Activated CD4-positive, alpha-beta T cell treated with anti-CD3 and anti-CD28 coated beads, Interleukin-2, amount 10 ng/mL, durations not matched to agents 24 days and 14 days (primary cell): ENCODE measurements around the gene ATAD5. TPM values are rescaled to one million over a fixed set of nuclear protein-coding genes. Genes with fewer than 3 reads are reported as not detected.
"Not testable (repeated sequence)": the region's sequence is repeated elsewhere in the genome, so short reads cannot be mapped to it uniquely, and the experiment has no call there.

Experiments
- DNase-seq: peaks from one replicate; pipeline ENCODE4 v3.0.0; 2022
- H3K27ac Mint-ChIP-seq: one replicate; pipeline ENCODE4 v1.8.0; 2022; ENCODE audit warnings: mild to moderate bottlenecking, mixed read lengths
- H3K27me3 Mint-ChIP-seq: one replicate; pipeline ENCODE4 v1.8.0; 2022; ENCODE audit warnings: mixed read lengths
- H3K36me3 Mint-ChIP-seq: one replicate; pipeline ENCODE4 v1.8.0; 2022; ENCODE audit warnings: low read depth, mild to moderate bottlenecking, mixed read lengths
- H3K4me1 Mint-ChIP-seq: one replicate; pipeline ENCODE4 v1.8.0; 2021; ENCODE audit warnings: mixed read lengths
- H3K4me3 Mint-ChIP-seq: one replicate; pipeline ENCODE4 v1.8.0; 2022; ENCODE audit warnings: mild to moderate bottlenecking, moderate library complexity, mixed read lengths
- H3K9me3 Mint-ChIP-seq: one replicate; pipeline ENCODE4 v1.8.0; 2021; ENCODE audit warnings: mixed read lengths
- intact Hi-C: fragments of 100-400 bp; cut with micrococcal nuclease; formaldehyde crosslinking; loops from one replicate; pipeline ENCODE4 v1.15.1; 2023
- total RNA-seq: library from RNA; stranded (reverse); gene quantifications from 2 replicates; pipeline ENCODE4 v1.2.3, GENCODE V29; 2022

The ATAD5 gene
- total RNA-seq, 1 donor from 2014 or later = 31.5 TPM

DNA sequence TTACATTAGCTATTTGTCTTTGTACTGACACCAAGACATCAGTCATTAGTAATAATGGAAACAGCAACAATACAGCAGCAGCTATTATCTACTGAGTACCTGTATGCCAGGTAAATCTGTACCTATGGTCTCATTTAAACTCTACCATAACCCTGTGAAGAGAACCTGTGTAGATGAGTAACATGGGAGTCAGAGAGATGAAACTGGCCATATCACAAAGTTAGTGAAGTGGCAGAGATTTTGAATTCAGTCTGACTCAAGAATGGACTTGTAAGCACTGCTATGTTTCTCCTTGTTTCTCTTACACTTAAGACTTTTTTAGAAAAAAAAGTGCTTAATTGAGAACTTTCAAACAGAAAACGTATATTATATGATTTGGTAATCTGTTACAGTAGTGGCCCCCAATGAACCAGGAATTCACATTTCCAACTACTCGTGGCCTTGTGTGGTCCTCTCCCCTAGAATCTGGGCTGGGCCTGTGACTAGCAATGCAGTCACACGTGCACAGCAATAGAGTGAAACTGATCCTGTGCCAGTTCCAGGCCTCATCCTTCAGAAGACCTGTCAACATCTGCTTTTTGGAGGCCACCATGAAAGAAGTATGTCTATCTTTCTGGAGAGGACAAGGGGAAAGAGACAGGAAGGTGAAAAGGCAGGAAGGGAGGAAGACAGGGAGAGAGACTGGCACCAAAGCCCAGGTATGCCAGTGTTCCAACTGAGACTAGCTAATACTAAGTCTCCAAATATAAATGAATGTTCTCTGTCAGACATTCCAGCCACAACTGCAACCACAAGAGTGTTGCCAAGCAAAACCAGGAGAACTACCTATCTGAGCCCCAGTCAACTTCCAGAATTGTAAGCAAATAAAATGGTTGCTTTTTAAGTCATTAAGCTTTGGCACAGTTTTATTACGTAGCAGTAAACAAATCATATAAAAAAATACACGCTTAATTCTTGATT is 19.3 kb upstream of the ATAD5 start:
- intact Hi-C loops = no loop called here
- H3K9me3 Mint-ChIP-seq = no peaks in the 10 kb centered on the region
- H3K27ac Mint-ChIP-seq = peak overlapping the region; percentile 87
- peaks cover 16% of the 10 kb centered on the region for H3K36me3 Mint-ChIP-seq
- peaks cover 44% of the 10 kb centered on the region for H3K4me1 Mint-ChIP-seq
- peak overlapping the region; percentile 39 for H3K4me3 Mint-ChIP-seq
- H3K27me3 Mint-ChIP-seq = no peaks in the 10 kb centered on the region
- DNase-seq = no peak

GRCh38 chr17:30814236-30814635 is 17.5 kb upstream of the ATAD5 start:
- DNase-seq, H3K4me3 Mint-ChIP-seq, H3K27me3 Mint-ChIP-seq, H3K27ac Mint-ChIP-seq, intact Hi-C loops, H3K9me3 Mint-ChIP-seq: not testable (repeated sequence)
- Mint-ChIP-seq H3K4me1 (peaks cover 42% of the 10 kb centered on the region), H3K36me3 (peaks cover 28% of the 10 kb centered on the region)

GRCh38 chr17:30814860-30815259 is 16.9 kb upstream of the ATAD5 start:
- DNase-seq, H3K27ac Mint-ChIP-seq, H3K27me3 Mint-ChIP-seq, H3K4me3 Mint-ChIP-seq, intact Hi-C loops, H3K9me3 Mint-ChIP-seq: not testable (repeated sequence)
- Mint-ChIP-seq H3K36me3 (peaks cover 22% of the 10 kb centered on the region), H3K4me1 (peaks cover 41% of the 10 kb centered on the region)

DNA sequence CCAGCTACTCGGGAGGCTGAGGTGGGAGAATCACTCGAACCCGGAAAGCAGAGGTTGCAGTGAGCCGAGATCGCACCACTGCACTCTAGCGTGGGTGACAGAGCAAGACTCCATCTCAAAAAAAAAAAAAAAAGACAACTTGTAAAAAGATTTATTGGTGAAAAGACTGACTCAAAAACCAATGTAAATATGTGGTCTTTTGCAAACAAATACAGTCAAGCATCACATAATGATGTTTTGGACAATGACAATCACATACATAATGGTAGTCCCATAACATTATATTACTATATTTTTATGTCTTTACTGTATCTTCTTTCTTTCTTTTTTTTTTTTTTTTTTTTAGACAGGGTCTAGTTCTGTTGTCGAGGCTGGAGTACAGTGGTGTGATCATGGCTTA is 15.6 kb upstream of the ATAD5 start:
- intact Hi-C loops = no loop called here
- peaks cover 42% of the 10 kb centered on the region for H3K4me1 Mint-ChIP-seq
- no peak overlapping the region for H3K4me3 Mint-ChIP-seq
- no peaks in the 10 kb centered on the region for H3K9me3 Mint-ChIP-seq
- no peak overlapping the region for H3K27ac Mint-ChIP-seq
- H3K27me3 Mint-ChIP-seq = no peaks in the 10 kb centered on the region
- H3K36me3 Mint-ChIP-seq = peaks cover 24% of the 10 kb centered on the region
- no peak for DNase-seq

GRCh38 chr17:30819971-30820705 is 11.6 kb upstream of the ATAD5 start:
- H3K36me3 Mint-ChIP-seq = peaks cover 28% of the 10 kb centered on the region
- intact Hi-C loops = loop anchor here (5.0 to 10.0 kb wide), 4 partner anchors 38 to 705 kb away; partner anchors contain the start of genes EVI2B and NSRP1
- H3K4me3 Mint-ChIP-seq = peak overlapping the region; percentile 94
- H3K27me3 Mint-ChIP-seq = no peaks in the 10 kb centered on the region
- H3K27ac Mint-ChIP-seq = peak overlapping the region; percentile 88
- H3K9me3 Mint-ChIP-seq = no peaks in the 10 kb centered on the region
- no peak for DNase-seq
- H3K4me1 Mint-ChIP-seq = peaks cover 44% of the 10 kb centered on the region

DNA sequence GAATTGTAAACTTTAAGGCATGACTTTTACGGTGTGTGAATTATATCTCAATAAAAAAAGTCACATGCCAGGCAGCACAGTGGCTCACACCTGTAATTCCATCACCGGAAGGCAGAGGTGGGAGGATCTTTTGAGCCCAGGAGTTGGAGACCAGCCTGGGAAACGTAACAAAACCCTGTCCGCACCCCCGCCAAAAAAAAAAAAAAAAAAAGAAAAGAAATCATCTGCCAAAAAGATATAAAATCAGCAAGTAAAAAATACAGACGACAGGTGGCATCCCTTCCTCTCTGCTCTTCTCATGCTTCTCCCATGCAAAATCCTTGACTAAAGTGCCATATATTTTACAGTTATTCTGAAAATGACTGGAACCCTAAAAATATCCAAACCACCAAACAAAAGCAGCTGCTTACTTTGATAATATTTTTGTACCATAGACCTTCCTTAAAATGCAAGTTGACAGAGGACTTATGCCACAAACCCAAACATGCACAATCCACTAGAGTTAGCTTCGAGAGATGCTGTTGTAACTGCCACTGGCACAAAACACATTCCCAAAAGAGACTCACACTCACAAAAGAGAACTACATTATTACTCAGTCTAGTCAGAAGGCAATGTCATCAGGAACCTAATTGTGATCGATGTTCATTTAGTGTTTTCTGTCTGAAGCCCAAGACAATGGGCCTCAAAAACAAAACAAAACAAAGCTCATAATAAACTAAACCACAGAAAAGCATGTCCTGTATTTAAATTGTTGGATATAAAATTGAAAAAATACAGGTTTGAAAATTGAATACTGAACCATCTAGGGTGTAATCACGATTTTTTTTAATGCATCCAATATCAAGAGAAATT is 9.7 kb upstream of the ATAD5 start:
- no peaks in the 10 kb centered on the region for H3K27me3 Mint-ChIP-seq
- intact Hi-C loops = loop anchor here (5.0 to 10.0 kb wide), 4 partner anchors 40 to 707 kb away; partner anchors contain the start of genes EVI2B and NSRP1
- DNase-seq = no peak
- H3K4me3 Mint-ChIP-seq = peak overlapping the region; percentile 94
- peaks cover 22% of the 10 kb centered on the region for H3K36me3 Mint-ChIP-seq
- peaks cover 43% of the 10 kb centered on the region for H3K4me1 Mint-ChIP-seq
- peak overlapping the region; percentile 88 for H3K27ac Mint-ChIP-seq
- no peaks in the 10 kb centered on the region for H3K9me3 Mint-ChIP-seq

- Mint-ChIP-seq H3K4me1 (peaks cover 42% of the 10 kb centered on the region), H3K36me3 (peaks cover 20% of the 10 kb centered on the region), H3K27ac (peak overlapping the region; percentile 88), H3K4me3 (peak overlapping the region; percentile 94)
- not testable (repeated sequence) for H3K9me3 Mint-ChIP-seq, H3K27me3 Mint-ChIP-seq
- DNase-seq = peak; percentile 74
- intact Hi-C loops = loop anchor here (5.0 to 10.0 kb wide), 4 partner anchors 41 to 708 kb away; partner anchors contain the start of genes EVI2B and NSRP1
Measured at GRCh38 chr17:30822919-30823318, 8.8 kb upstream of the ATAD5 start.

DNA sequence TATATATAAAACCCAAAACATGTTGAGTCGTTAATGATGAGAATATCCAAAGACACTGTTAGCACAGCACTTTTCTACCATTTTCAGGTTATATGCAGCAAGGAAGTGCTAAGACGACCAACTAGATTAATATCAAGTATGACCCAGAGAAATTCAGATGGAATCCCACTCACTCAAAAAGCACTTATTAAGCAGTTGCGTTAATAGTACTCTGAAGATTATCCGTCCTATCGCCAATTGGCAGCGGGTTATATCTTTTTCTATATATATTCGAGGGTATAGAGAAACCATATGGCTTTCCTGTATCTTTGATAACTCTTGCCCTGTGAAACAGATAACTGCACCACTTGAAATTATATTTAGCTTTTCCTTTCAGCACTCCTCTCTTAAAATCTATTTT is 8.3 kb upstream of the ATAD5 start:
- no peaks in the 10 kb centered on the region for H3K9me3 Mint-ChIP-seq

DNA sequence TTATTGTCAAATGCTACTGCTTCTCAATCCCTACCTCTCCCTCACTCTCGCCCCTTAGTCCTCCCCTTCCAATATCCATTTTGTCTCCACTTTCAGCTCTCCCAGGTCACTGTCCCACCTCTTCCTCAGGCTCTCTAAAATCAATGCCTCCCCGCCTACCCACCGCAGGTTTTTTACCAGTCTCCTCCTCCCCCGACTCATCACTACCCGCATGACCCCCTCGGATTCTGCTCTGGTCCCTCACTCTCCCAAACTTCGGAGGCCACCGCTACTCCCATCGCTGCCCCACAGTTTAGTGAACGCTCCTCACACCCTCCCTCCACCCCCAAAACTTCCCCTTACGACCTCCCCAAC is 7.8 kb upstream of the ATAD5 start:
- DNase-seq = peak; percentile 78
- no peaks in the 10 kb centered on the region for H3K27me3 Mint-ChIP-seq
- intact Hi-C loops = loop anchor here (1.0 to 10.0 kb wide), 7 partner anchors 9 to 709 kb away; partner anchors contain the start of genes EVI2B and NSRP1
- peaks cover 12% of the 10 kb centered on the region for H3K36me3 Mint-ChIP-seq
- H3K9me3 Mint-ChIP-seq = no peaks in the 10 kb centered on the region
- peak overlapping the region; percentile 94 for H3K4me3 Mint-ChIP-seq
- peaks cover 37% of the 10 kb centered on the region for H3K4me1 Mint-ChIP-seq
- peak overlapping the region; percentile 95 for H3K27ac Mint-ChIP-seq

More for the DNA sequence above, 8.3 kb upstream of the ATAD5 start:
- H3K27ac Mint-ChIP-seq = peak overlapping the region; percentile 95
- DNase-seq = no peak
- intact Hi-C loops = loop anchor here (5.0 to 10.0 kb wide), 4 partner anchors 41 to 709 kb away; partner anchors contain the start of genes EVI2B and NSRP1
- no peaks in the 10 kb centered on the region for H3K27me3 Mint-ChIP-seq
- peaks cover 42% of the 10 kb centered on the region for H3K4me1 Mint-ChIP-seq
- H3K4me3 Mint-ChIP-seq = peak overlapping the region; percentile 94
- H3K36me3 Mint-ChIP-seq = peaks cover 18% of the 10 kb centered on the region

GRCh38 chr17:30824356-30825145 is 7.2 kb upstream of the ATAD5 start, which contains the start of gene CRLF3:
Gene CRLF3, minus strand, starts transcription at chr17:30824692. Its CDS starts 41 bp downstream, at chr17:30824651.
- Mint-ChIP-seq H3K4me1 (peaks cover 31% of the 10 kb centered on the region), H3K36me3 (peaks cover 10% of the 10 kb centered on the region), H3K27me3 (no peaks in the 10 kb centered on the region), H3K4me3 (peak within 1 kb of the TSS; percentile 94), H3K27ac (peak within 1 kb of the TSS; percentile 95), H3K9me3 (no peaks in the 10 kb centered on the region)
- intact Hi-C loops = loop anchor here (1.0 to 10.0 kb wide), 7 partner anchors 9 to 710 kb away; partner anchors contain the start of genes EVI2B and NSRP1
- DNase-seq = peak; percentile 97

DNA sequence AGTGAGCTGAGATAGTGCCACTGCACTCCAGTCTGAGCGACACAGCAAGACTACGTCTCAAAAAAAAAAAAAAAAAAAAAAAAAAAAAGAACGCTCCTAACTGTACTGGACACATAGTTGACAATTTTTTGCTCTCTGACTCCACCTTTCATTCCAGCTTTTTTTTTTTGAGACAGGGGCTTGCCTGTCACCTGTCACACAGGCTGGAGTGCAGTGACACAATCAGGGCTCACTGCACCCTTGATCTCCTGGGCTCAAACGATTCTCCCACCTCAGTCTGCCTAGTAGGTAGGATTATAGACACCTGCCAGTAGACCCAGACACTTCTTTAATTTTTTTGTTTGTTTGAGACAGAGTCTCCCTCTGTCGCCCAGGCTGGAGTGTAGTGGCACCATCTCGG is 4.7 kb upstream of the ATAD5 start:
- peaks cover 8% of the 10 kb centered on the region for H3K36me3 Mint-ChIP-seq
- intact Hi-C loops = loop anchor here (10.0 kb wide), 2 partner anchors 488 to 712 kb away; partner anchors contain the start of genes EVI2B and NSRP1

DNA sequence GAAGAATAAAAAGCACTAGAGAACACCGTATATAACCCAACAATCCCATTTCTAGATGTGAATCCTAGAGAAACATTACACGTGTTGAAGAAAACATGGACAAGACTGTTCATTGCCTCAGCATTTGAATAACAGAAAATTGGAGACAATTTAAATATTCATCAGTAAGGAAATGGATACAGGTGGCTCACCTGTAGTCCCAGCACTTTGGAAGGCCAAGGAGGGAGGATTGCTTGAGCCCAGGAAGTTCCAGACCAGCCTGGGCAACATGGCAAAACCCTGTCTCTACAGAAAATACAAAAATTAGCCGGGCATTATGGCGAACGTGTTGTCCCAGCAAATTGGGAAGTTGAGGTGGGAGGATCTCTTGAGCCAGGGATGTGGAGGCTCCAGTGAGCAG is 2.7 kb upstream of the ATAD5 start:
- H3K27ac Mint-ChIP-seq = no peak overlapping the region
- H3K36me3 Mint-ChIP-seq = peaks cover 4% of the 10 kb centered on the region
- H3K27me3 Mint-ChIP-seq = no peaks in the 10 kb centered on the region
- H3K4me1 Mint-ChIP-seq = peaks cover 20% of the 10 kb centered on the region
- H3K4me3 Mint-ChIP-seq = no peak overlapping the region
- H3K9me3 Mint-ChIP-seq = no peaks in the 10 kb centered on the region
- no peak for DNase-seq
- intact Hi-C loops = loop anchor here (10.0 kb wide), 2 partner anchors 486 to 714 kb away; partner anchors contain the start of genes EVI2B and NSRP1

More for the DNA sequence above, 4.7 kb upstream of the ATAD5 start:
- Mint-ChIP-seq H3K27me3 (no peaks in the 10 kb centered on the region), H3K4me1 (peaks cover 18% of the 10 kb centered on the region), H3K9me3 (no peaks in the 10 kb centered on the region), H3K4me3 (no peak overlapping the region), H3K27ac (no peak overlapping the region)
- DNase-seq = no peak
